GM12878 (cell line): ENCODE measurements around the gene TAS2R46. TPM values are rescaled to one million over a fixed set of nuclear protein-coding genes. Genes with fewer than 3 reads are reported as not detected.
A peak's percentile ranks its signal among the peaks of the same experiment; 100 is the strongest.
"Not testable (repeated sequence)": the region's sequence is repeated elsewhere in the genome, so short reads cannot be mapped to it uniquely, and the experiment has no call there.

ENCODE experiments used
- ATAC-seq: fragments of 200-7000 bp; cut with Tn5 transposase; 3 replicates; pipeline ENCODE4 v1.9.1; 2020; ENCODE audit warnings: mild to moderate bottlenecking, moderate library complexity
- BruUV-seq: library from RNA; stranded (reverse); fragments of 400-500 nt; replicated peaks from 2 replicates; lab custom pipeline; 2021; lab: Mats Ljungman, UMichigan
- CTCF ChIA-PET: fragments of 300-600 bp; sonication (Branson Sonifier 250); formaldehyde crosslinking; extraction: SDS; loops from one replicate; lab custom pipeline; 2021; ENCODE audit warnings: inconsistent platforms; lab: Yijun Ruan, JAX
- POLR2A ChIA-PET: fragments of 350-600 bp; formaldehyde crosslinking; extraction: SDS; loops from one replicate; lab custom pipeline; 2021; ENCODE audit warnings: inconsistent platforms; lab: Charles Lee
- RAD21 ChIA-PET: fragments of 300-600 bp; sonication (Branson Sonifier 250); formaldehyde crosslinking; loops from one replicate; lab custom pipeline; 2023; ENCODE audit warnings: antibody characterized with exemption; ENCODE audit not compliant: unreplicated experiment; lab: Charles Lee
- SMC1A ChIA-PET: fragments of 300-600 bp; sonication (Branson Sonifier 250); formaldehyde crosslinking; loops from one replicate; lab custom pipeline; 2023; ENCODE audit not compliant: unreplicated experiment, uncharacterized antibody; lab: Charles Lee
- DNase-seq: peaks from one replicate; pipeline ENCODE4 v3.0.0-alpha.2; 2011; ENCODE audit warnings: low read depth, low spot score
- FAIRE-seq: peaks from 3 replicates; lab custom pipeline; 2011; peaks lifted over from hg19 to GRCh38; lab: Jason Lieb, UNC
- H2AFZ ChIP-seq: 2 replicates; pipeline ENCODE4 v1.6.0; 2011; ENCODE audit warnings: low read depth, low read length, control low read depth; ENCODE audit not compliant: control insufficient read depth
- H3K27ac ChIP-seq: 2 replicates; pipeline ENCODE4 v1.5.1; 2011; ENCODE audit warnings: control low read depth; ENCODE audit not compliant: control insufficient read depth, insufficient read depth
- H3K27me3 ChIP-seq, 2 experiments: replicated peaks in 1 of 2; 2 replicates each; pipeline versions ENCODE4 v1.6.0 to v1.6.1; 2011; ENCODE audit warnings: low read length in 1 of 2; ENCODE audit not compliant: control insufficient read depth in 2 of 2, insufficient read depth in 2 of 2
- H3K36me3 ChIP-seq, 2 experiments: 2 replicates each; pipeline ENCODE4 v1.5.1; 2011; ENCODE audit warnings: low read length in 1 of 2; ENCODE audit not compliant: control insufficient read depth in 2 of 2, insufficient read depth in 2 of 2
- H3K4me1 ChIP-seq: 2 replicates; pipeline ENCODE4 v1.6.1; 2011; ENCODE audit warnings: mild to moderate bottlenecking, low read length, moderate library complexity, mixed read lengths; ENCODE audit not compliant: control insufficient read depth, insufficient read depth
- H3K4me2 ChIP-seq: 2 replicates; pipeline ENCODE4 v1.6.0; 2011; ENCODE audit warnings: control low read depth; ENCODE audit not compliant: control insufficient read depth, insufficient read depth
- H3K4me3 ChIP-seq: fragments of 200-600 bp; sonication (generic); 2 replicates; pipeline ENCODE4 v1.5.1; 2016
- H3K79me2 ChIP-seq: 2 replicates; pipeline ENCODE4 v1.6.0; 2011; ENCODE audit warnings: low read length; ENCODE audit not compliant: control insufficient read depth, insufficient read depth
- H3K9ac ChIP-seq: 2 replicates; pipeline ENCODE4 v1.8.0; 2011; ENCODE audit warnings: low read length, control low read depth, mixed read lengths; ENCODE audit not compliant: control insufficient read depth, insufficient read depth
- H3K9me3 ChIP-seq: replicated peaks from 3 replicates; pipeline ENCODE4 v1.5.1; 2011; ENCODE audit warnings: mild to moderate bottlenecking, low read length; ENCODE audit not compliant: control insufficient read depth, insufficient read depth
- H4K20me1 ChIP-seq: 2 replicates; pipeline ENCODE4 v1.6.0; 2011; ENCODE audit not compliant: control insufficient read depth, insufficient read depth
- CBFB ChIP-seq: IDR thresholded peaks from 2 replicates; pipeline ENCODE4 v1.6.1; 2016; ENCODE audit warnings: antibody characterized with exemption, low read depth
- CHD4 ChIP-seq: fragments of 200-600 bp; sonication (generic); IDR thresholded peaks from 2 replicates; pipeline ENCODE4 v1.6.1; 2016; ENCODE audit warnings: mild to moderate bottlenecking
- EP300 ChIP-seq, 2 experiments: fragments of 150-350 bp in 1 of 2; IDR thresholded peaks; 2 replicates each; pipeline ENCODE4 v1.6.1; 2011 to 2012; ENCODE audit warnings: low read depth in 2 of 2, low read length in 2 of 2, borderline replicate concordance in 1 of 2, improper control_type of control experiment in 1 of 2, inconsistent platforms in 1 of 2; ENCODE audit not compliant: control insufficient read depth in 1 of 2
- GATAD2B ChIP-seq: fragments of 450-650 bp; conservative IDR thresholded peaks from 2 replicates; pipeline ENCODE4 v1.6.1; 2017; ENCODE audit warnings: low read depth, mild to moderate bottlenecking, moderate library complexity
- PBX3 ChIP-seq: IDR thresholded peaks from 2 replicates; pipeline ENCODE4 v1.6.1; 2011; ENCODE audit warnings: mild to moderate bottlenecking, low read depth, low read length, moderate library complexity; ENCODE audit not compliant: insufficient replicate concordance
- POLR2AphosphoS5 ChIP-seq: IDR thresholded peaks from 2 replicates; pipeline ENCODE4 v1.6.1; 2011; ENCODE audit warnings: mild to moderate bottlenecking, low read length, inconsistent platforms
- RUNX3 ChIP-seq: IDR thresholded peaks from 2 replicates; pipeline ENCODE4 v1.6.1; 2012; ENCODE audit warnings: low read length, inconsistent platforms
- TCF12 ChIP-seq: IDR thresholded peaks from 2 replicates; pipeline ENCODE4 v1.6.1; 2011; ENCODE audit warnings: low read depth, mild to moderate bottlenecking, low read length
- TCF7 ChIP-seq: IDR thresholded peaks from 2 replicates; pipeline ENCODE4 v1.6.1; 2014; ENCODE audit warnings: antibody characterized with exemption, borderline replicate concordance
- USF1 ChIP-seq: IDR thresholded peaks from 2 replicates; pipeline ENCODE4 v1.6.1; 2011; ENCODE audit warnings: borderline replicate concordance, low read depth, mild to moderate bottlenecking, moderate library complexity, mixed read lengths, low read length; ENCODE audit not compliant: insufficient read depth; ENCODE audit errors: extremely low read length
- USF2 ChIP-seq: IDR thresholded peaks from 2 replicates; pipeline ENCODE4 v1.6.1; 2011; ENCODE audit warnings: low read depth, low read length, improper control_type of control experiment, borderline replicate concordance
- ZNF217 ChIP-seq: fragments of 450-650 bp; IDR thresholded peaks from 2 replicates; pipeline ENCODE4 v1.6.1; 2017; ENCODE audit warnings: antibody characterized with exemption, mild to moderate bottlenecking
- ZNF24 ChIP-seq: fragments of 450-650 bp; IDR thresholded peaks from 2 replicates; pipeline ENCODE4 v1.6.1; 2017; ENCODE audit warnings: antibody characterized with exemption, mild to moderate bottlenecking
- WGBS: methylation state at CpG from one replicate; pipeline ENCODE4 v1.1.6; 2016; ENCODE audit warnings: low lambda C conversion rate; ENCODE audit not compliant: insufficient replicate concordance, insufficient coverage; ENCODE audit errors: missing lambda C conversion rate; 5-methylcytosine and 5-hydroxymethylcytosine counted together
- in situ Hi-C: fragments of 300-500 bp; cut with MboI; formaldehyde crosslinking; loops from 9 replicates; pipeline ENCODE4 v1.14.3; 2018; ENCODE audit warnings: mixed read lengths
- intact Hi-C: fragments of 100-400 bp; cut with micrococcal nuclease; formaldehyde crosslinking; loops from one replicate; pipeline ENCODE4 v1.14.2; 2022; ENCODE audit not compliant: unreplicated experiment
- polyA plus RNA-seq, 11 experiments: library from polyadenylated mRNA; depleted of rRNA in 4 of 11; unstranded in 6 of 11; stranded (reverse) in 5 of 11; fragments of >200 nt; fragmentation: Nextera tagmentation in 4 of 11; fragmentation: Illumina TruSeq in 1 of 11; extraction: Ambion mirVana in 4 of 11; extraction: Trizol in 1 of 11; gene quantifications; 1 replicate in 1 of 11; 2 replicates in 10 of 11; pipeline versions ENCODE4 v1.2.1 to v1.2.3, GENCODE V29; 2011 to 2016; ENCODE audit warnings: inconsistent platforms in 2 of 11, missing spikeins in 2 of 11, low read depth in 1 of 11
- total RNA-seq, 4 experiments: library from RNA; depleted of rRNA in 3 of 4; stranded (reverse); fragments of >200 nt in 3 of 4; fragmentation: Illumina TruSeq in 1 of 4; extraction: Trizol in 1 of 4; gene quantifications; 2 replicates each; pipeline versions ENCODE4 v1.2.1 to v1.2.3, GENCODE V29; 2013 to 2021

Gene TAS2R46
- total and polyA plus RNA-seq, 10 of the 15 experiments (the other 5 are each of a cell fraction or from before 2014, with no cell fraction given) = 0.07 to 3.8 (median 0.55) TPM; not detected in 2

- TF ChIP-seq USF1 (no peak), TCF7 (no peak), ZNF24 (no peak)
Observed at GRCh38 chr12:11039171-11039570, 22.9 kb downstream of the TAS2R46 start (continued).

- not testable (repeated sequence) for DNase-seq
- WGBS = 100% methylated on average over 1 of the region's 3 CpGs
Observed at GRCh38 chr12:11033959-11034358, 28.1 kb downstream of the TAS2R46 start.

GRCh38 chr12:11031307-11031706, 30.8 kb downstream of the TAS2R46 start, which contains the start of gene TAS2R31:
Gene TAS2R31, minus strand, starts transcription at chr12:11031407. Its CDS starts 72 bp downstream, at chr12:11031335.
- Histone ChIP-seq H3K9me3 (no peaks in the 10 kb centered on the region; the same call in 1 of the 3 replicates), H3K79me2 (no peaks in the 10 kb centered on the region), H3K4me2 (no peak within 1 kb of the TSS), H4K20me1 (no peaks in the 10 kb centered on the region), H3K4me1 (no peaks in the 10 kb centered on the region), H3K27me3 (no peaks in the 10 kb centered on the region), H3K4me3 (no peak within 1 kb of the TSS), H2AFZ (no peak within 1 kb of the TSS), H3K9ac (no peak within 1 kb of the TSS), H3K27ac (no peak within 1 kb of the TSS), H3K36me3 (no peaks in the 10 kb centered on the region; a peak in 2 of 4 replicates)
- ChIA-PET SMC1A (no interaction called here), CTCF (no interaction called here), POLR2A (no interaction called here), RAD21 (no interaction called here)
- FAIRE-seq = no peak
- no peak for ATAC-seq
- DNase-seq = no peak
- in situ Hi-C loops = no loop called here
- intact Hi-C loops = no loop called here
- BruUV-seq = no TSS peak
- 99% methylated on average over 6 of the region's 6 CpGs for WGBS
- TF ChIP-seq TCF12 (no peak), CBFB (no peak), PBX3 (no peak), POLR2AphosphoS5 (no peak), EP300 (IDR thresholded peaks at IDR 0.05; ENCODE audit: borderline replicate concordance in 1 of 2, control insufficient read depth in 1 of 2, low read depth in 2 of 2, low read length in 2 of 2) (no peak), ZNF217 (no peak), GATAD2B (no peak), USF2 (no peak), RUNX3 (no peak), CHD4 (no peak)

More at GRCh38 chr12:11033959-11034358, 28.1 kb downstream of the TAS2R46 start:
- POLR2A ChIA-PET, SMC1A ChIA-PET, CTCF ChIA-PET, H3K4me3 ChIP-seq, intact Hi-C loops, in situ Hi-C loops, FAIRE-seq, H2AFZ ChIP-seq, H3K27ac ChIP-seq, H3K9me3 ChIP-seq, H3K4me1 ChIP-seq, H3K4me2 ChIP-seq, H3K27me3 ChIP-seq, BruUV-seq, RAD21 ChIA-PET, H4K20me1 ChIP-seq, H3K36me3 ChIP-seq, H3K79me2 ChIP-seq, H3K9ac ChIP-seq: not testable (repeated sequence)
- ATAC-seq = peak; percentile 56
